PC-9 (cell line): ENCODE results near the gene SFTA2. TPM values are rescaled to one million over a fixed set of nuclear protein-coding genes. Genes with fewer than 3 reads are reported as not detected.

Experiments
- BruUV-seq: library from RNA; stranded (reverse); fragments of 400-500 nt; replicated peaks from 2 replicates; lab custom pipeline; 2021; lab: Mats Ljungman, UMichigan
- CTCF ChIA-PET: fragments of 300-600 bp; sonication (Branson Sonifier 250); formaldehyde crosslinking; loops from one replicate; lab custom pipeline; 2022; ENCODE audit warnings: antibody characterized with exemption; lab: Charles Lee
- POLR2A ChIA-PET: fragments of 300-600 bp; sonication (Branson Sonifier 250); formaldehyde crosslinking; loops from one replicate; lab custom pipeline; 2022; ENCODE audit warnings: antibody characterized with exemption; ENCODE audit not compliant: unreplicated experiment; lab: Charles Lee
- DNase-seq, 2 experiments: peaks; one replicate each; pipeline versions ENCODE4 v3.0.0 to v3.0.0-alpha.2; 2015 to 2022; ENCODE audit warnings: mixed read lengths in 1 of 2
- H2AFZ ChIP-seq: fragments of 200-600 bp; sonication (generic); 2 replicates; pipeline ENCODE4 v1.8.1; 2017; ENCODE audit warnings: antibody characterized with exemption
- H3F3A ChIP-seq: fragments of 200-600 bp; sonication (generic); 2 replicates; pipeline ENCODE4 v1.8.1; 2017; ENCODE audit warnings: antibody characterized with exemption, mild to moderate bottlenecking, low read depth; ENCODE audit not compliant: insufficient read depth
- H3K27ac ChIP-seq: fragments of 200-600 bp; sonication (generic); 2 replicates; pipeline ENCODE4 v1.6.1; 2016; ENCODE audit warnings: mixed run types
- H3K27me3 ChIP-seq: fragments of 200-600 bp; sonication (generic); 2 replicates; pipeline ENCODE4 v1.6.1; 2016; ENCODE audit warnings: low read depth, mixed run types; ENCODE audit not compliant: insufficient read depth
- H3K36me3 ChIP-seq: fragments of 200-600 bp; sonication (generic); 2 replicates; pipeline ENCODE4 v1.6.1; 2016; ENCODE audit warnings: low read depth, mixed run types
- H3K4me1 ChIP-seq: fragments of 200-600 bp; sonication (generic); replicated peaks from 2 replicates; pipeline ENCODE4 v1.6.1; 2016; ENCODE audit warnings: mixed run types; ENCODE audit not compliant: insufficient read depth
- H3K4me2 ChIP-seq: fragments of 200-600 bp; sonication (generic); 2 replicates; pipeline ENCODE4 v1.6.1; 2017; ENCODE audit warnings: mixed run types
- H3K4me3 ChIP-seq: fragments of 200-600 bp; sonication (generic); 2 replicates; pipeline ENCODE4 v1.6.1; 2016; ENCODE audit warnings: mixed run types
- H3K79me2 ChIP-seq: fragments of 200-600 bp; sonication (generic); 2 replicates; pipeline ENCODE4 v1.6.1; 2017; ENCODE audit warnings: low read depth, mixed run types
- H3K9me2 ChIP-seq: fragments of 200-600 bp; sonication (generic); 2 replicates; pipeline ENCODE4 v1.8.1; 2017; ENCODE audit warnings: mild to moderate bottlenecking; ENCODE audit not compliant: insufficient read depth
- H3K9me3 ChIP-seq: fragments of 200-600 bp; sonication (generic); 2 replicates; pipeline ENCODE4 v1.8.1; 2016; ENCODE audit warnings: low read depth; ENCODE audit not compliant: insufficient read depth
- H4K20me1 ChIP-seq: fragments of 200-600 bp; sonication (generic); 2 replicates; pipeline ENCODE4 v1.8.1; 2017; ENCODE audit not compliant: insufficient read depth
- EZH2 ChIP-seq: fragments of 200-600 bp; sonication (generic); IDR thresholded peaks from 2 replicates; pipeline ENCODE4 v1.8.0; 2017; ENCODE audit warnings: antibody characterized with exemption, low read depth
- intact Hi-C: fragments of 100-400 bp; cut with micrococcal nuclease; formaldehyde crosslinking; loops from one replicate; pipeline ENCODE4 v1.10.0; 2022; ENCODE audit not compliant: unreplicated experiment
- microRNA-seq: library from miRNA; unstranded; fragments of <30 nt; microRNA quantifications from one replicate; pipeline ENCODE4 v1.2.0, GENCODE V29; 2021; ENCODE audit warnings: borderline number of aligned reads, borderline replicate concordance
- total RNA-seq: library from RNA; stranded (reverse); gene quantifications from 2 replicates; pipeline ENCODE4 v1.2.3, GENCODE V29; 2021
- TF ChIP-seq, protein P1 (sequence below): fragments of 200-600 bp; sonication (generic); conservative IDR thresholded peaks from 2 replicates; pipeline ENCODE4 v1.6.1; 2017; ENCODE audit warnings: mixed run types, antibody characterized with exemption, mild to moderate bottlenecking, moderate library complexity

SFTA2 gene
- total RNA-seq, 1 experiment from 2014 or later = 0.72 TPM

DNA sequence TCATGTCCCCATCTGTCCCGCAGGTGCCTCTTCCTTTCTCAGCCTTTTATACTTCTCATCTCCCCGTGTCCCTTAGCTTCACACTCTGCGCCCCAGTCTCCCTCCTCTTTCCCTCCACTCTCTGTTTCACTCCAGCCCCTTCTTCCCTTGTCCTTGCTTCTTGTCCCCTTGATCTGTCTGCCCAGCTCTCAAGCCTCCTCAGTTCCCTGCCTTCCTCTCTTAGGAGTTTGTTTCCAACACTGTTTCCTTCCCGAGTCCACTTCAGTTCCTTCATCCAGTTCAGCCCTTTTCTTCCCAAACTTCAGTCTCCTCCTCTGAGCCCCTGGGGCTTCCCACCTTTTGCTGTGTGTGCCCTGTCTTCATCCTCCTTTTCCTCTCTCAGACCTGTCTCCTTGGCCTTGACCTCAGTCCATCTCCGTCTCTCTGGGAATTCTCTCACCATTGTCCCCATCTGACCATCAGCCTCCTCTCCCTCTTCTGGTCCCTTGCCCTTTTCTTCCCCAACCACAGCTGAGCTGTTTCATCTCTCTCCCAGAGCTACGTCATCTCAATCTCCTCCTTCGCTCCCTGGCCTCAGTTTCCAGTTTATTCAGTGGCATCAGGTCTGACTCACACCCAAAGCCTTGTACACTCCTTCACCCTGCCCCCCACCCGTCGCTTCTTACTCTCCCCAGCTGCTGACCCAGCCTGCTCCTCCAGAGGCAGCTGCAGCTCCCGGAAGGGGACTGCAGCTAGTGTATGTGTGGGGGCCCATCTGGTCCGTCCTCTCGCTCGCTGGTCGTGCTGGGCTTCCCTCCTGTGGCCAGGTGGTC is 50.4 kb downstream of the SFTA2 start:
- TF ChIP-seq EZH2 = no peak
- TF ChIP-seq, protein P1, sequence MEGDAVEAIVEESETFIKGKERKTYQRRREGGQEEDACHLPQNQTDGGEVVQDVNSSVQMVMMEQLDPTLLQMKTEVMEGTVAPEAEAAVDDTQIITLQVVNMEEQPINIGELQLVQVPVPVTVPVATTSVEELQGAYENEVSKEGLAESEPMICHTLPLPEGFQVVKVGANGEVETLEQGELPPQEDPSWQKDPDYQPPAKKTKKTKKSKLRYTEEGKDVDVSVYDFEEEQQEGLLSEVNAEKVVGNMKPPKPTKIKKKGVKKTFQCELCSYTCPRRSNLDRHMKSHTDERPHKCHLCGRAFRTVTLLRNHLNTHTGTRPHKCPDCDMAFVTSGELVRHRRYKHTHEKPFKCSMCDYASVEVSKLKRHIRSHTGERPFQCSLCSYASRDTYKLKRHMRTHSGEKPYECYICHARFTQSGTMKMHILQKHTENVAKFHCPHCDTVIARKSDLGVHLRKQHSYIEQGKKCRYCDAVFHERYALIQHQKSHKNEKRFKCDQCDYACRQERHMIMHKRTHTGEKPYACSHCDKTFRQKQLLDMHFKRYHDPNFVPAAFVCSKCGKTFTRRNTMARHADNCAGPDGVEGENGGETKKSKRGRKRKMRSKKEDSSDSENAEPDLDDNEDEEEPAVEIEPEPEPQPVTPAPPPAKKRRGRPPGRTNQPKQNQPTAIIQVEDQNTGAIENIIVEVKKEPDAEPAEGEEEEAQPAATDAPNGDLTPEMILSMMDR = no peak
- DNase-seq = no peak
- Histone ChIP-seq H3F3A (peaks cover 41% of the 10 kb centered on the region), H3K27ac (peak overlapping the region; percentile 94), H2AFZ (no peak overlapping the region), H4K20me1 (peaks cover 4% of the 10 kb centered on the region), H3K9me3 (no peaks in the 10 kb centered on the region), H3K4me2 (peak overlapping the region; percentile 99), H3K27me3 (no peaks in the 10 kb centered on the region), H3K4me3 (no peak overlapping the region), H3K79me2 (peaks cover 32% of the 10 kb centered on the region), H3K9me2 (no peaks in the 10 kb centered on the region), H3K4me1 (peaks cover 32% of the 10 kb centered on the region), H3K36me3 (no peaks in the 10 kb centered on the region)
- POLR2A ChIA-PET = interaction anchor here (0.6 to 1.1 kb wide), 3 partner anchors 137 to 679 kb away, joined by 3 to 14 read pairs (median 9); partner anchors contain the start of gene IER3
- intact Hi-C loops = loop anchor here (1.0 to 2.0 kb wide), 2 partner anchors 53 to 199 kb away; no protein-coding TSS in a partner anchor
- BruUV-seq = no TSS peak
- CTCF ChIA-PET = interaction anchor here (0.5 to 2.2 kb wide), 7 partner anchors 26 to 233 kb away, joined by 3 to 11 read pairs (median 4); partner anchors contain the start of genes GTF2H4, PSORS1C1 and VARS2

Small RNAs within 50 kb of the gene (microRNA-seq; reads per million reads assigned to microRNA genes)
- 6.7 reads per million, percentile 4 among the genes with 10 or more reads in this experiment for gene MIR4640

Other genes with a start within 250 kb of the SFTA2 start
- 56.2 and 68.6 TPM in 2 replicates for gene PPP1R18, start 245.5 kb downstream of the SFTA2 start, total RNA-seq
- 25.8 and 38.3 TPM in 2 replicates for gene NRM, start 241.2 kb downstream of the SFTA2 start, total RNA-seq
- 72.9 and 81.6 TPM in 2 replicates for gene MDC1, start 214.9 kb downstream of the SFTA2 start, total RNA-seq
- gene TUBB, start 211.8 kb downstream of the SFTA2 start, total RNA-seq = 697 and 901 TPM in 2 replicates
- 225 and 234 TPM in 2 replicates for gene FLOT1, start 189.5 kb downstream of the SFTA2 start, total RNA-seq
- 107 and 117 TPM in 2 replicates for gene IER3, start 187.6 kb downstream of the SFTA2 start, total RNA-seq
- 267 and 269 TPM in 2 replicates for gene DDR1, start 47.7 kb downstream of the SFTA2 start, total RNA-seq
- 31.3 and 43.9 TPM in 2 replicates for gene GTF2H4, start 24.0 kb downstream of the SFTA2 start, total RNA-seq
- 59.4 and 60.3 TPM in 2 replicates for gene VARS2, start 17.9 kb downstream of the SFTA2 start, total RNA-seq
- gene MUCL3, start 8.8 kb upstream of the SFTA2 start, total RNA-seq = not detected in 2 replicates
- 0.13 TPM in 1 of 2 replicates, not detected in the other for gene MUC21, start 51.5 kb upstream of the SFTA2 start, total RNA-seq
- gene MUC22, start 78.3 kb upstream of the SFTA2 start, total RNA-seq = not detected in 2 replicates
- gene C6orf15, start 180.4 kb upstream of the SFTA2 start, total RNA-seq = 21.1 and 21.6 TPM in 2 replicates
- 29.2 and 34.2 TPM in 2 replicates for gene PSORS1C1, start 182.6 kb upstream of the SFTA2 start, total RNA-seq
- gene CDSN, start 188.3 kb upstream of the SFTA2 start, total RNA-seq = 1.0 and 1.9 TPM in 2 replicates
- not detected in 2 replicates for gene PSORS1C2, start 206.9 kb upstream of the SFTA2 start, total RNA-seq
- gene CCHCR1, start 225.6 kb upstream of the SFTA2 start, total RNA-seq = 60.6 and 69.0 TPM in 2 replicates
- gene TCF19, start 226.4 kb upstream of the SFTA2 start, total RNA-seq = 19.0 and 26.0 TPM in 2 replicates
- gene POU5F1, start 238.5 kb upstream of the SFTA2 start, total RNA-seq = 1.1 and 1.4 TPM in 2 replicates